ENCODE measurements around the gene KCNAB1. TPM values are rescaled to one million over a fixed set of nuclear protein-coding genes. Genes with fewer than 3 reads are reported as not detected.

The KCNAB1 gene
- total RNA-seq, 2 experiments from 2014 or later, result not detected

- Histone ChIP-seq H3K4me1 (ENCODE audit: insufficient read depth, low read length, poor library complexity, severe bottlenecking) (no peaks in the 10 kb centered on the region), H3K9me3 (ENCODE audit: low read length) (no peaks in the 10 kb centered on the region), H3K36me3 (ENCODE audit: insufficient read depth, low read length) (no peaks in the 10 kb centered on the region), H3K9me2 (ENCODE audit: insufficient read depth, low read length) (no peaks in the 10 kb centered on the region), H3K4me3 (ENCODE audit: low read depth, low read length, poor library complexity, severe bottlenecking) (no peak overlapping the region), H4K20me1 (ENCODE audit: insufficient read depth, low read length) (no peaks in the 10 kb centered on the region), H3K4me2 (ENCODE audit: low read length) (no peak overlapping the region), H3K79me2 (ENCODE audit: insufficient read depth, low read depth, low read length) (no peaks in the 10 kb centered on the region), H2AFZ (ENCODE audit: low read length) (no peak overlapping the region), H3K27ac (ENCODE audit: low read depth, low read length, poor library complexity, severe bottlenecking) (no peak overlapping the region)
- intact Hi-C loops (cut with micrococcal nuclease; ENCODE audit: unreplicated experiment), result no loop called here
- CTCF ChIA-PET (ENCODE audit: unreplicated experiment), result no interaction called here
- DNase-seq (ENCODE audit: low spot score), result no peak
- POLR2A ChIA-PET, result interaction anchor here (0.6 kb wide), 1 partner anchor 439 kb away, joined by 3 read pairs; no protein-coding TSS in a partner anchor
- BruUV-seq (replicated peaks), result no TSS peak
- TF ChIP-seq EZH2phosphoT487 (IDR thresholded peaks at IDR 0.05; ENCODE audit: borderline replicate concordance, low read depth, low read length), result no peak
- no peak for TF ChIP-seq CTCF (conservative IDR thresholded peaks at IDR 0.05; ENCODE audit: low read length)
Measured at GRCh38 chr3:156397534-156397933, 277.2 kb downstream of the KCNAB1 start.

- TF ChIP-seq CTCF (conservative IDR thresholded peaks at IDR 0.05; ENCODE audit: low read length) (no peak), EZH2phosphoT487 (IDR thresholded peaks at IDR 0.05; ENCODE audit: borderline replicate concordance, low read depth, low read length) (no peak)
- Histone ChIP-seq H3K79me2 (ENCODE audit: insufficient read depth, low read depth, low read length) (no peaks in the 10 kb centered on the region), H3K4me1 (ENCODE audit: insufficient read depth, low read length, poor library complexity, severe bottlenecking) (no peaks in the 10 kb centered on the region), H3K27ac (ENCODE audit: low read depth, low read length, poor library complexity, severe bottlenecking) (no peak overlapping the region), H3K36me3 (ENCODE audit: insufficient read depth, low read length) (no peaks in the 10 kb centered on the region), H2AFZ (ENCODE audit: low read length) (no peak overlapping the region), H3K4me3 (ENCODE audit: low read depth, low read length, poor library complexity, severe bottlenecking) (no peak overlapping the region), H3K4me2 (ENCODE audit: low read length) (no peak overlapping the region), H3K9me3 (ENCODE audit: low read length) (no peaks in the 10 kb centered on the region), H4K20me1 (ENCODE audit: insufficient read depth, low read length) (no peaks in the 10 kb centered on the region), H3K9me2 (ENCODE audit: insufficient read depth, low read length) (no peaks in the 10 kb centered on the region)
- BruUV-seq (replicated peaks), result no TSS peak
- no peak for DNase-seq (ENCODE audit: low spot score)
- intact Hi-C loops (cut with micrococcal nuclease; ENCODE audit: unreplicated experiment), result no loop called here
- ChIA-PET CTCF (ENCODE audit: unreplicated experiment) (no interaction called here), POLR2A (interaction anchor here (0.9 kb wide), 1 partner anchor 11 kb away, joined by 3 read pairs; no protein-coding TSS in a partner anchor)
Measured at GRCh38 chr3:156400062-156400461, 279.7 kb downstream of the KCNAB1 start.

- Histone ChIP-seq H3K4me1 (ENCODE audit: insufficient read depth, low read length, poor library complexity, severe bottlenecking) (no peaks in the 10 kb centered on the region), H3K4me2 (ENCODE audit: low read length) (no peak overlapping the region), H4K20me1 (ENCODE audit: insufficient read depth, low read length) (no peaks in the 10 kb centered on the region), H3K79me2 (ENCODE audit: insufficient read depth, low read depth, low read length) (no peaks in the 10 kb centered on the region), H3K27ac (ENCODE audit: low read depth, low read length, poor library complexity, severe bottlenecking) (no peak overlapping the region), H3K36me3 (ENCODE audit: insufficient read depth, low read length) (no peaks in the 10 kb centered on the region), H3K9me3 (ENCODE audit: low read length) (no peaks in the 10 kb centered on the region), H3K4me3 (ENCODE audit: low read depth, low read length, poor library complexity, severe bottlenecking) (no peak overlapping the region), H3K9me2 (ENCODE audit: insufficient read depth, low read length) (no peaks in the 10 kb centered on the region), H2AFZ (ENCODE audit: low read length) (no peak overlapping the region)
- DNase-seq (ENCODE audit: low spot score), result no peak
- BruUV-seq (replicated peaks), result no TSS peak
- CTCF ChIA-PET (ENCODE audit: unreplicated experiment), result no interaction called here
- POLR2A ChIA-PET, result interaction anchor here (0.9 kb wide), 1 partner anchor 12 kb away, joined by 3 read pairs; no protein-coding TSS in a partner anchor
- no peak for TF ChIP-seq CTCF (conservative IDR thresholded peaks at IDR 0.05; ENCODE audit: low read length)
- intact Hi-C loops (cut with micrococcal nuclease; ENCODE audit: unreplicated experiment), result no loop called here
Measured at GRCh38 chr3:156400735-156401134, 280.4 kb downstream of the KCNAB1 start.

Measured in OCI-LY7 (cell line).